Fibroblast of the aortic adventitia (primary cell): ENCODE data around the gene SULT2B1. TPM values are rescaled to one million over a fixed set of nuclear protein-coding genes. Genes with fewer than 3 reads are reported as not detected.

Experiments
- DNase-seq: peaks from one replicate; pipeline ENCODE4 v3.0.0-alpha.2; 2010; ENCODE audit warnings: low read depth
- H3K4me3 ChIP-seq: 2 replicates; pipeline ENCODE4 v1.5.1; 2011; ENCODE audit warnings: low read depth, mild to moderate bottlenecking, control low read depth, low read length, moderate library complexity
- CTCF ChIP-seq: IDR thresholded peaks from 2 replicates; pipeline ENCODE4 v1.5.1; 2011; ENCODE audit warnings: mild to moderate bottlenecking, low read length, control low read depth, inconsistent platforms; ENCODE audit not compliant: insufficient read depth
- total RNA-seq: library from RNA; depleted of rRNA; stranded (reverse); fragments of >200 nt; gene quantifications from 2 replicates; pipeline ENCODE4 v1.2.3, GENCODE V29; 2012; ENCODE audit warnings: low replicate concordance

Gene SULT2B1
- total RNA-seq, 1 donor = not detected

GRCh38 chr19:48644839-48645619, 93.1 kb downstream of the SULT2B1 start:
- peak; percentile 74 for DNase-seq
- TF ChIP-seq CTCF = no peak
- H3K4me3 ChIP-seq = peak overlapping the region; percentile 61

- peak overlapping the region; percentile 61 for H3K4me3 ChIP-seq
- no peak for TF ChIP-seq CTCF
- DNase-seq = no peak
Observed at GRCh38 chr19:48645620-48646000, 93.6 kb downstream of the SULT2B1 start.

- DNase-seq = peak; percentile 70
- peak; percentile 94 for TF ChIP-seq CTCF
- peak within 1 kb of the TSS; percentile 61 for H3K4me3 ChIP-seq
Observed at GRCh38 chr19:48646001-48646721, 94.2 kb downstream of the SULT2B1 start, which contains the start of gene CA11. Gene CA11 (minus strand): TSS chr19:48646187. CDS start chr19:48645632, 555 bp downstream.

- no peak for DNase-seq
- TF ChIP-seq CTCF = no peak
- peak overlapping the region; percentile 49 for H3K4me3 ChIP-seq
Observed at GRCh38 chr19:48646722-48647216, 94.8 kb downstream of the SULT2B1 start.

- TF ChIP-seq CTCF = no peak
- no peak for DNase-seq
Observed at GRCh38 chr19:48648134-48648533, 96.2 kb downstream of the SULT2B1 start.

More at GRCh38 chr19:48648134-48648533, 96.2 kb downstream of the SULT2B1 start:
- no peak overlapping the region for H3K4me3 ChIP-seq

Other genes with a start within 250 kb of the SULT2B1 start
- 93.3 and 369 TPM in 2 replicates for gene EMP3, start 226.6 kb upstream of the SULT2B1 start, total RNA-seq
- 2.2 and 5.0 TPM in 2 replicates for gene TMEM143, start 188.2 kb upstream of the SULT2B1 start, total RNA-seq
- not detected in 2 replicates for gene SYNGR4, start 187.8 kb upstream of the SULT2B1 start, total RNA-seq
- 23.7 and 140 TPM in 2 replicates for gene KDELR1, start 160.6 kb upstream of the SULT2B1 start, total RNA-seq
- 1.2 and 2.2 TPM in 2 replicates for gene GRIN2D, start 158.5 kb upstream of the SULT2B1 start, total RNA-seq
- gene GRWD1, start 106.2 kb upstream of the SULT2B1 start, total RNA-seq = 34.1 and 34.6 TPM in 2 replicates
- 0.54 and 1.3 TPM in 2 replicates for gene KCNJ14, start 96.6 kb upstream of the SULT2B1 start, total RNA-seq
- gene CYTH2, start 82.8 kb upstream of the SULT2B1 start, total RNA-seq = 51.3 and 107 TPM in 2 replicates
- not detected in 2 replicates for gene LMTK3, start 40.3 kb upstream of the SULT2B1 start, total RNA-seq
- not detected in 2 replicates for gene SPACA4, start 54.6 kb downstream of the SULT2B1 start, total RNA-seq
- gene FAM83E, start 62.9 kb downstream of the SULT2B1 start, total RNA-seq = 0.18 TPM in 1 of 2 replicates, not detected in the other
- gene RPL18, start 67.0 kb downstream of the SULT2B1 start, total RNA-seq = 1,782 and 2,036 TPM in 2 replicates
- 10.9 and 16.3 TPM in 2 replicates for gene SPHK2, start 67.3 kb downstream of the SULT2B1 start, total RNA-seq
- gene DBP, start 85.2 kb downstream of the SULT2B1 start, total RNA-seq = 20.9 and 48.8 TPM in 2 replicates
- 2.3 and 14.5 TPM in 2 replicates for gene CA11, start 94.0 kb downstream of the SULT2B1 start, total RNA-seq
- gene NTN5, start 120.8 kb downstream of the SULT2B1 start, total RNA-seq = 0.09 TPM in 1 of 2 replicates, not detected in the other
- gene FUT2, start 143.8 kb downstream of the SULT2B1 start, total RNA-seq = not detected in 2 replicates
- gene MAMSTR, start 167.6 kb downstream of the SULT2B1 start, total RNA-seq = 2.5 and 8.0 TPM in 2 replicates
- 0.16 and 0.45 TPM in 2 replicates for gene RASIP1, start 188.4 kb downstream of the SULT2B1 start, total RNA-seq
- gene IZUMO1, start 194.7 kb downstream of the SULT2B1 start, total RNA-seq = not detected in 2 replicates
- gene FUT1, start 200.5 kb downstream of the SULT2B1 start, total RNA-seq = under 0.01 TPM in 1 of 2 replicates, not detected in the other
- not detected in 2 replicates for gene FGF21, start 203.4 kb downstream of the SULT2B1 start, total RNA-seq